Stimulated activated CD8-positive, alpha-beta memory T cell treated with anti-CD3 and anti-CD28 coated beads, Interleukin-7, amount 100 ng/mL, for 48 hours (primary cell): ENCODE results near the gene HOXD8.

Source experiments
- DNase-seq, 2 donors: peaks; one replicate each; pipeline ENCODE4 v3.0.0-alpha.2; 2020; ENCODE audit warnings: low read depth in 1 of 2; ENCODE audit errors: extremely low read depth in 1 of 2

The HOXD8 gene

DNA sequence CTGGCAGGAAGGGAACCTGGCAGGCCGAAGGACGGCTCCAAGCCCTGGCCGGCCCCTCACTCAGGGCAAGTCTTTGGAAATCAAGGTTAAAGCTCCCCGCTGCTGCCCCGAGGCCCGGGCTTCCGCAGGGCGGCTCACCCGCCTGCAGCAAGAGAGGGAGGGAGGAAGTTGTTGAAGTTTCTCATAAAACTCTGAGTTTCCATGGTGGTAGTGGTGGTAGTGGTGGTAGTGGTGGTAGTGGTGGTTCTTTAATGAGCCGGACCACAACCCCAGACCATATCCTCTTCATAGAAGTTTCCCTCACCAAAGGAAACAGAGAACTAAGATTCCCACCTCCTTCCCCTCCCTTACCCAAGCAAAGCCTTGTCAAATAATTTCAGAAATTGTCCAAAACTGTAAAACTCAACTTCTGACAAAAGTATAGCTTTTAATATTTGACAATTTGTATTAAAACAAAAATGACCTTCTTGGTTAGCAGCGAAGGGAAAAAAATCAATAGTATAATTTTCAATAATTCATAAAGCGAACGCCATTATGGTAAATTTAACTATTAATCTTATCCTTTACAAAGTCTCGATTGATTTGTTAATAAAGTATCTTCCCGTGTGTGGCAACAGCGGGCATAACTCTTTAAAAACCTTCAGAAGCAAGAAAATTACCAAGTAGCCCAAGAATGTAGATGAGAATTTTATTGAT is 14.4 kb upstream of the HOXD8 start:
- DNase-seq: no peak

DNA sequence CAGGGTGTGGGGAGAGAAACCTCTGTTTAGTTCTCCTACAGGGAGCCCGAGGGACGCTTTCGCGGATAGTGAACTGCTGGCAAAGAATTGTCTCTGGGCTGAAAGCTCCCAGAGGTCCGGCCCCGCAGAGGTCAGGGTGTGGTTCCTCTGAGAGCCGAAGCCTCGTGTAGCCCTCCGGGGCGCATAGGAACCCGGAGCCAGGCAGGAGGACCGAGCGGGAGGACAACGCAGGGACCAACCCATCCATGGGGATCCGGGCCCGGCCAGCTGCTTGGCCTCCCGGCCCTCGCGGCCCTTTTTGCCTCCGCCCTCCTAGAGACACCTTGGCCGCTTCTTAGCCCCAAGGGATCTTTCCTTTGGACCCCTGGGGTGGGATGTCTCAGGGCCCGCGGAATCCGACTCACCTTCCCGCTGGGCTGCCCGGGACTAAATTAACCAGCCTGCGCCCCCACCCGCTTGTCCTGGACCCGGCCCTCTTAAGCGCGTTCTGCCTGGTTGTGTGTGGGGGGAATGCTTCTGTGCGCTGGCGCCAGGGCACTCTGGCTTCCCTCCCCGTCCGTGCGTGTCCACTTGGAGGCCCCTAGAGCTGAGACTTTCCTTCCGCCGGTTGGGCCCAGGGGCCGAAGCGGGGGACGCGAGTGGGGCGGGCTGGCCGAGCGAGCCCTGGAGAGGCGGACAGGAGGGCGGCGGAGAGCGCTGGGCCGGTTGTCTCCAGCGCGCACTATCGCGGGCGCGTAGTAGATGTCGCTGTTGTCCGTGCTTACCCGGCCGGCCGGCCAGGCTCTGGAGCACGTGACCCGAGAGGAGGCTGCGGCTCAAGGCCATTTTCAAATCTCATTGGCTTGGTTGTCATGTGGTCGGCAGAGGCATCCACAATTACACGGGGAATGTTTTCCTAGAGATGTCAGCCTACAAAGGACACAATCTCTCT is 13.4 kb upstream of the HOXD8 start, which contains the start of gene HOXD10:
TSS of gene HOXD10 (plus strand) at position 896 of the 931 bp plus-strand sequence. CDS start 56 bp downstream, outside the sequence.
- no peak for DNase-seq

DNA sequence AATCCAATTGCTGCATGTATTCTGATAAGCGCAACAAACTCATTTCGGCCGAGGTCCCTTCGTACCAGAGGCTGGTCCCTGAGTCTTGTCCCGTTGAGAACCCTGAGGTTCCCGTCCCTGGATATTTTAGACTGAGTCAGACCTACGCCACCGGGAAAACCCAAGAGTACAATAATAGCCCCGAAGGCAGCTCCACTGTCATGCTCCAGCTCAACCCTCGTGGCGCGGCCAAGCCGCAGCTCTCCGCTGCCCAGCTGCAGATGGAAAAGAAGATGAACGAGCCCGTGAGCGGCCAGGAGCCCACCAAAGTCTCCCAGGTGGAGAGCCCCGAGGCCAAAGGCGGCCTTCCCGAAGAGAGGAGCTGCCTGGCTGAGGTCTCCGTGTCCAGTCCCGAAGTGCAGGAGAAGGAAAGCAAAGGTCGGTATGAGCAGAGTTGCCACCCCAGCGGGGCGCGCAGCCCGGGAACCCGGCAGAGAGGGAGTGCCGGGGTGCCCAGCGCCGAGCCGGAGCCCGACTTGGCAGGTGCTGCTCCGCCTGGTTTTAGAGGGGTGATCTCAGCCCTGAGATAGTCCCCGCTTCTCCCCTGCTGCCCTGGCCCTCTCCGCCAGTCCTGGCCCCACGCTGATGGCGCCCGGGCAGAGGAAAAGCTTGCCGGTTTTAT is 12.2 kb upstream of the HOXD8 start:
- no peak for DNase-seq

DNA sequence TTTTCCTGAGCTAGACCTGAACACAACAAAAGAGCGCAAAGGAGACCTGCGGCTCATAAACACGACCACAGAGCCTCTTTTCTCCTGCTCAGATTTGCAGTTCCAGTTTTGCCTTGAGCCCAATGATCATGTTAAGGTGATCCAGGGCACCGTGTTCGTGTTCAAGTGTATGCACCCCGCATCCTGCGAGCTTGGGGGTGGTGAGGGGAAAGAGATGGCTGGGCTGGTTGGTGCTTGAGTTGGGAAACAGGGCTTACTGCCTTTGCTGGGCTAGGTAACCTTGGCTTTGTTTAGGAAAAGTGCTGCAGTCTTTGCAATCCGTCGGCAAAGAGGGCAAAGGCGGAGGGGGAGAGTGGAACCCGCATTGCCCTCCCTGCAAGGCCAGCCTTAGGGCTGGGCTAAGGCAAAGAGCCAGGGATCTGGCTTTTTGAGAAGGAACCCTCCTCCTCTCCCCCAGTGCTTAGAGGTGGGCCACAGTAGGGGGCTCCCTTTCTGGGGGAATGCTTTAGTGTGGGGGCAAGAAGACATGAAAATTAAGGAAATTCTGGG is 11.6 kb upstream of the HOXD8 start:
- DNase-seq: no peak

DNA sequence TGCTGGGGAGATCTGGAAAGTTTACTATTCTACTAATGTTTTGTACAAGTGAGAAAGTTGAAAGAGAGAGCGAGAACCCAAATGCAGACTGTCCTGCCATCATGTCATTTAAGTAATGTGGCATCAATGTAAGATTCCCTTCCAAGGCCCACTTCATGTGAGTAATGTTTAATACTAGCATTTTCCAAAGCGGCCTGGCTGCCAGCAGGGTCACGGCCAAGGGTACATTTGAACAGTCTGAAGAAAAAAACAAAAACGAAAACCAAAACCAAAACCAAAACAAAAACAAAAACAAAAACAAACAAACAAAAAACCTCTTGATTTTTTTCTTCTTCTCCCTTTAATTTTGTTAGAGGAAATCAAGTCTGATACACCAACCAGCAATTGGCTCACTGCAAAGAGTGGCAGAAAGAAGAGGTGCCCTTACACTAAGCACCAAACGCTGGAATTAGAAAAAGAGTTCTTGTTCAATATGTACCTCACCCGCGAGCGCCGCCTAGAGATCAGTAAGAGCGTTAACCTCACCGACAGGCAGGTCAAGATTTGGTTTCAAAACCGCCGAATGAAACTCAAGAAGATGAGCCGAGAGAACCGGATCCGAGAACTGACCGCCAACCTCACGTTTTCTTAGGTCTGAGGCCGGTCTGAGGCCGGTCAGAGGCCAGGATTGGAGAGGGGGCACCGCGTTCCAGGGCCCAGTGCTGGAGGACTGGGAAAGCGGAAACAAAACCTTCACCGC is 10.7 kb upstream of the HOXD8 start:
- no peak for DNase-seq

DNA sequence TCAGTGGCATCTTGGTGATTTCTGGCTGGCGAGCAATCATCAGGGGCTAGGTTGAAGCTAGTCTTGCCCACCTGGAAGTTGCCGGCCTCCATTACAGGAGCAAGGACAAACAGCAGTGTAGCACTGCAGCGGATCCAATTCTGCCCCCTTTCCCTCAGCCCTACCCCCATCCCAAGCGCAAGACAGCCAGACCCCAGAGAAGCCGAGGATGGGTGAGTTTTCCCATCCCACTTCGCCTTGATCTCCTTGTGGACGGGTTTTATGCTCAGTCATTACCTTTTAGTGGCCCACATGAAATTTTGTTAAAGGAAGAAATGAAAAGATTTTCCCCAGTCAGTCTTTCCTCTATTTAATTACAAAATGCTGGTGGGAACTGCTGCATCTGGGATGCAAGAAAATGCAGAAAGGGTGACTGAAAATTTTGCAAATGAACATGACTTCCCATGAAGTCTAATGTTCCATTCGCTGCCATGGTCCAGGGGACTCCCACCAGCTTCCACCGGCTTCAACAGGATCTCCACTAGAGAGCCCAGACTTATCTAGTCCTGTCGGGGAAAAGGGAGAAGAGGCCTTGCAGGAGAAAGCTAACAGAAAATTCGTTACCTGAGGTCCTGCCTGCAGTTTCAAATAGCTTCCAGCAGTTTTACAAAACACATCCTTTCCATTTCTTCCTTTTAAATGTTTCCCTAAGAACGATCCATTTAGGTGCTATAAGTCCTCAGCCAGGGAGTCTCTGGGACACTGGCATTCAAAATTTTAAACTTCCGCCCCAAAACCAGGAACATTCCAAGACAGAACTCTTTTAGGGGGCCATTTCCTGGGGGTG is 8.9 kb upstream of the HOXD8 start:
- DNase-seq: no peak

DNA sequence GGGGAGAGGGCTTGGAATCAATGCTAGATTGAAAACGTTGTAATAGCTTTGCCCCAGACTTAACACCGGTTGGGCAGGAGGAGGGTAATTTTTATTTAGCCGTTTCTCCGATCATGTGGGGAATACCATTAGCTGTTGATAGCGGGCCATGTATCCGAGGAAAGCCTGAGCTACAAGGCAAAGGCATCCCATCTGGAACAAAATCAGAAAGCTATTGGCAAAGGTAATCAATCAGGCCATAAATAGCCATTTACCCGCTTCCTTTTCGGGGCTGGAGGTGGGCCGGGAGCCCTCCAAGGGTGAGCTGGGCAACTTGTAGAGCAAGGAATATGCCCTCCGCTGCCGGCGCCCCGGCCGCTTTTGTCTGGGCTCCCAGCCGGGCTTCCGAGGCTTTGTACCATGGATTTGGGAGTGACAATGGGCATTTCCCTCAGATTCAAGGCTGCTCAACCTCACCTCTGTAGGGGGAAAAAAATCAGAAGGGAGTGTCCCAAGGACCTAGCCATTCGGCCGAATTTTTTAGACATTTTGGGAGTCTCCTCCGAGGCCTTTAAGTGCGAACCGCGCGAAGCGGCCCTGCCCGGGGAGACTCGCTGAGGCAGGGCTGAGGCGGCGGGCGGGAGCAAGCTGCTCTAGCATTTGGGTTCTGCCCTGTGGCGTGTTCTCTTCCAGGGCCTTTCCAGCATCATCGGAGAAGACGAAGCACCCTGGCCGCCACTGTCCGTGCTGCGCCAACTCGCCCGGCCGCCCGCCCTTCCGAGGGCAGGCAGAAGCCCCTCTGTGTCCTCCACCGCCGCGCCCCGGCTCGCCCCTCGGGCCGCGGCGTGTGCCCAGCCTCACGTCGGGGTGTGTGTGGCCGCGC is 8.1 kb upstream of the HOXD8 start:
- no peak for DNase-seq

DNA sequence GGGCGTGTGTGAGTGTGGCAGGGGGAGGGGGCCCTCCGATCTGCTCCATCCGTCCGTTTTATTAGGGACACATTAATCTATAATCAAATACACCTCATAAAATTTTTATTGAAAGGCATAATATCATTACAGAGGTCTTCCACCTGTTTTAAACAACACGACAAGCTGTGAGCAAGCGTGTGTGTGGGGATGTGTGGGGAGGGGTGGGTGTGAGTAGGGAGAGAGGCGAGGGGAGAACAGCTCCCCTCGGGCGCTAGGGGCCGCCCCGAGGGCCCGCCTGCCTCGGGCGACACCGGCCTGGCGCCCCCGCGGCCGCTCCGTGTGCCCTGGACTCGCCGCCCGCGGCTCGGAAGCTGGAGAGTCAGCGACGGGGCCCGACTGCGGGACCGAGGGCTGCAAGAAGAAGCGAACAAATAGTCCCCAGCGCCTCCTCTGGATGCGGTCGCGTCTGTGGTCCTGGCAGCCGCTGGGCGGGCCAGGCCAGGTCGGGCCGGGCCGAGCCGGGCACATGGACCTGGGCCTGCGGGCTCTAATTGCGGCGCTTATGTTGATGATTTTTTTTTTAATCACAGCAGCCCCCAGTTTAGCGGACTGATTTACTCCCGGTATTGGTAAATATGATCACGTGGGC is 7.3 kb upstream of the HOXD8 start:
- DNase-seq: no peak

DNA sequence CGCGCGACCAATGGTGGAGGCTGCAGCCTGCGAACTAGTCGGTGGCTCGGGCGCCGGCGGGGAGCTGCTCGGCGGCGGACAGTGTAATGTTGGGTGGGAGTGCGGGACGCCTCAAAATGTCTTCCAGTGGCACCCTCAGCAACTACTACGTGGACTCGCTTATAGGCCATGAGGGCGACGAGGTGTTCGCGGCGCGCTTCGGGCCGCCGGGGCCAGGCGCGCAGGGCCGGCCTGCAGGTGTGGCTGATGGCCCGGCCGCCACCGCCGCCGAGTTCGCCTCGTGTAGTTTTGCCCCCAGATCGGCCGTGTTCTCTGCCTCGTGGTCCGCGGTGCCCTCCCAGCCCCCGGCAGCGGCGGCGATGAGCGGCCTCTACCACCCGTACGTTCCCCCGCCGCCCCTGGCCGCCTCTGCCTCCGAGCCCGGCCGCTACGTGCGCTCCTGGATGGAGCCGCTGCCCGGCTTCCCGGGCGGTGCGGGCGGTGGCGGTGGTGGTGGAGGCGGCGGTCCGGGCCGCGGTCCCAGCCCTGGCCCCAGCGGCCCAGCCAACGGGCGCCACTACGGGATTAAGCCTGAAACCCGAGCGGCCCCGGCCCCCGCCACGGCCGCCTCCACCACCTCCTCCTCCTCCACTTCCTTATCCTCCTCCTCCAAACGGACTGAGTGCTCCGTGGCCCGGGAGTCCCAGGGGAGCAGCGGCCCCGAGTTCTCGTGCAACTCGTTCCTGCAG is 6.7 kb upstream of the HOXD8 start, which contains the start of gene HOXD9:
TSS of gene HOXD9 (plus strand) at position 37 of the 728 bp plus-strand sequence. CDS start at position 87, 50 bp downstream.
- no peak for DNase-seq

DNA sequence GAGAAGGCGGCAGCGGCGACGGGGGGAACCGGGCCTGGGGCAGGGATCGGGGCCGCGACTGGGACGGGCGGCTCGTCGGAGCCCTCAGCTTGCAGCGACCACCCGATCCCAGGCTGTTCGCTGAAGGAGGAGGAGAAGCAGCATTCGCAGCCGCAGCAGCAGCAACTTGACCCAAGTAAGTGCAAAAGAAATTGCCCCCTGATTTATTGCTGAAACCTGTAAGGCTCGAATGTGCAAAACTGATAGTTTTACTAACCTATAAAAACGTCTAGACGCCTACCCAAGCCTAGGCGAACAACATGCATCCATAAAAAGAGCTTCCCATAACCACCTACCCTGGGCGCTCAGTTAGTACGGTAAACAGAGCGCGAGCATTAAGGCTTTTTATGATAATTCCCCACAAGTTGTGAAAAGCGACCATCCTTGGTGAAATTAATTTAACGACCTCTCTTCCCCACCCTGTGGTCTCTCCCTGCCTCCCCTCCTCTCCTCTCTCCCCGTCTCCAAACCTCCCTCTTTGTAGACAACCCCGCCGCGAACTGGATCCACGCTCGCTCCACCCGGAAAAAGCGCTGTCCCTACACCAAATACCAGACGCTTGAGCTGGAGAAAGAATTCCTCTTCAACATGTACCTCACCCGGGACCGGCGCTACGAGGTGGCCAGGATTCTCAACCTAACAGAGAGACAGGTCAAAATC is 5.9 kb upstream of the HOXD8 start:
- DNase-seq: no peak

DNA sequence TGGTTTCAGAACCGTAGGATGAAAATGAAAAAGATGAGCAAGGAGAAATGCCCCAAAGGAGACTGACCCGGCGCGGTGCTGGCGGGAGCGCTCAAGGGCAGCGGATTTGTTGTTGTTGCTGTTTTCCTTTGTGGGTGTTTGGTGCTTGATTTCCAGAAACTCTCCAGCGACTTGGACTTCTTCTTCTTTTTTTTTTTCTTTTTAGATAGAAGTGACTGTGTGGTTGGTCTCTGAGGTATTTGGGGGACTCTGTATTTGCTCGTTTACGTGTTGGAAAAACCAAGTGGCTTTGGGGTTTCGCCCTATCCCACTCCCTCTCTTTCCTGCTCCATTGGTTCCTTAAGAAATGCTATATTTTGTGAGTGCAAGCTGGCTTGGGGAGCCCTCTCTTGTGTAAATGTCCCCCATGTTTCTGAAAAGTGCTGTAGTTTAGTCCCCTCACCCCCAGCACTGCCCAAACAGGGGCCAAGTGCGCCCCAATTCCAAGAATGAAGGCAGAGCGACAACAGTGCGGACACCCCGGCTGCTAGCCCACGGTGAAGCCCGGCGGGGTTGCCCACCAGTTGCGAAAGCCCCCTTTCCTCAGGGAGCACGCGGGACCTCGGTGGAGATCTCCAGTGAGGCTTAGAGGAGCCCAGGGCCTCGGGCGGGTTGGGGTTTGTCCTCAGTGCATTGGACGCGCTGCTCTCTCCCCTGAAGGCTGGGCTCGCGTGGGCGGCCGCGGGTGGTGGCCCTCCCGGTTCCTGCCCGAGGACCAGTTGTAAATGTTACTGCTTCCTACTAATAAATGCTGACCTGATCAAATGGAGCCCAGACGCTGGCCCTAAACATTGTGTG is 5.2 kb upstream of the HOXD8 start:
- DNase-seq: no peak

DNA sequence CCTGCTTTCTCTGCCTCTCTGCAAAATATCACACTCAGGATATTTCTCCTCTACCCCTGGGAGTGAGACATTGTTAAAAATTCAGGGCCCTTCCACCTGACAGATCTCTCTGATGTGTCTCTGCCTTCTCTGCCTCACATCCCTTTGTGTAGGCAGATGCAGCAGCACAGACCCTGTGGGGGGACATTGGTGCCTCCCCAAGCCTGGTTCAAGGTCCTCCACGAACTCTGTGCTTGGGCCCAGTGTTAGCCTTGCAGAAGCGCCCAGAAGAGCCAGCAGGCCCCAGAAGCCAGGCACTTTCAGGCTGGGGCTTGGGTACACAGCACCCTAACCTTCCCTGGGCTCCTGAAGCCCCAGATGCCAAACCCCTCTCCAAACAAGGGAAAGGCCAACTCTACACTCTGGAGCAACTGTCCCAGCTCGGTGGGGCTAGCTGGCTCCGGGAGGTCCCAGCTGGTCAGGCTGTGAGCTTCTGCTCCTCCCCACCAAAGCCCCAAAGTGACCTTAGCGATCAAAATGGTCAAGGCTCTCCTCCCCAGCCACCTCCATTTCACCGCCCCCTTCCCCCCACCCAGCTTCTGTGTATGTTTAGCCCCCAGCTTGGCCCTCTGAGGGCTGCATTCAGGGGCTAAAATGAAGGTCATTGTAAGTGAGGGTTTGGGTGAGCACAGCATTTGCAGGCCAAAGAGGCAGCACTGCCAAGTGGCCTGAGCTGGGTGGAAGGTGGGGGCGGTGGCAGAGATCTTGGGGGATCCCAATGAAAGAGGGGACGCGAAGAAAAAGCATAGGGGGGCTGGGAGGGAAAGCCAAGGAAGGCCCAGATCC is 4.3 kb upstream of the HOXD8 start:
- no peak for DNase-seq

DNA sequence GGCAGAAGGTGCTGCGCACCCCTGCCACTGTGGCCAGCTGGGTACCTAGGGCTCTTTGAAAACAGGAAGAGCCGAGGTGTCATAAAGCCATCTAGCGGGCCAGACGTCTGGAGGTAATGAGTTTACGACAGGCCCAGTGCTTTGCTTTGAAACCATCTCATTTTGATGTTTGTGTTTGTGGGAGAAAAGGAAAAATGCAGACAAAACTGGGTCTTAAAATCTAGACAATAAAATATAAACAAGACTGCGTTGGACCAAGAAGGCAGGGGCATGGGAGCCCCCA is 3.8 kb upstream of the HOXD8 start:
- DNase-seq: no peak

DNA sequence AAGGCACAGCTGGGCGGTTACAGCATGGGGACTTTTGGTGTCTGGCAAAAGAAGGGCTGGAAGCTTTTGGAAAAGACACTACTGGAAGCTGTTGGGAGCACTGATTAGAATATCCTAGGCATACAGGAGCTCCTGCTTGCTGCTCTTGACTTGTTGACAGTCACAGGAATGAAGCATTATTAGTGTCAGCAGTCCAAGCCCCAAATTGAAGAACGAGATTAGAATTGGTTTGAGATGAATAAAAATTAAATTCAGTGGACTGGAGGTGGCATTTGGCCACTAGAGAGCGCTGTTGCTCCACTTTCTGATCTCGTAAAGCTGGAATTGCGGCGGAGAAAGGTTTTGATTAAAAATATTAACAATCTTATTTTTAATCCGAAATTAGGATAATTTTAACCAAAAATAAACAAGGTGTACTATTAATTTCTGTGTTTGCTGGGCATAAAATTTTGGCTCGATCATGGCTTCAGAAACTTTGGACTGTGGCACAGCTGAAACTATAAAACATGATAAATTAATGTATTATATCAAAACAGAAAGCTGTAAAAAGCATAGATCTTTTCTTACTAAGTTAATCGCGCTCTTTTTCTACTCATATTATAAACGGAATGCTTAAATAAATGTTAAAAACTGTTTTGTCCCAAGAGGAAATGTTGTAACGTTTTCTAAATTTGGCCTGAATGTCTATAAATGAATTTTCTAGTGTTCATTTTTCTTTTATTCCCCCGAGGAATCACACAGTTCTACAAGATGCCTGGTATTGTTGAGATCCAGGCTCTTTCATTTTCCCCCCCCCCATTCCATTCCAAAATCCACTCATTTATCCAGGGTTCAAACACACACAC is 2.4 kb upstream of the HOXD8 start:
- peak in 1 of 2 donors; percentile 26 for DNase-seq

DNA sequence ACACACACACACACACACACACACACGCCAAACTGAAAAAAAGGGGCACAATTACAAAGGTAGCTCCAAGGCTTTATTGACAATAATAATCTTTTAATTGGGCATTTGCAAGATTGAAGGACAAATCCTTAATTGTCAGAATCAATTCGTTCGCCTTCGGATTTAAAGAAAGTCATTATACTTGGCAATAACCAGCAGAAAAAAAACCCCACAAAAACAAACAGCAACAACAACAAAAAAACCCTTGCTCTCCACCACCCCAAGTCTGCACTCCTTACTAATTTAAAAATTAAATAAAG is 1.8 kb upstream of the HOXD8 start:
- no peak for DNase-seq
